NT2/D1 (cell line): ENCODE results near the gene HSPA4.

Source experiments
- DNase-seq: peaks from one replicate; pipeline ENCODE4 v3.0.0-alpha.2; 2011; ENCODE audit warnings: low read depth, low spot score
- H3K27me3 ChIP-seq: 2 replicates; pipeline ENCODE4 v1.6.0; 2011; ENCODE audit warnings: mild to moderate bottlenecking; ENCODE audit not compliant: insufficient read length, insufficient read depth
- H3K36me3 ChIP-seq: 2 replicates; pipeline ENCODE4 v1.6.1; 2011; ENCODE audit warnings: mild to moderate bottlenecking, low read length, mixed read lengths; ENCODE audit not compliant: insufficient read depth, insufficient read length
- H3K4me1 ChIP-seq: 2 replicates; pipeline ENCODE4 v1.5.1; 2011; ENCODE audit not compliant: insufficient read depth, insufficient read length
- H3K4me3 ChIP-seq: 2 replicates; pipeline ENCODE4 v1.5.1; 2011; ENCODE audit warnings: low read depth; ENCODE audit not compliant: insufficient read length
- H3K9ac ChIP-seq: 2 replicates; pipeline ENCODE4 v1.6.0; 2011; ENCODE audit warnings: low read depth; ENCODE audit not compliant: insufficient read length
- H3K9me3 ChIP-seq: 2 replicates; pipeline ENCODE4 v1.5.1; 2011; ENCODE audit warnings: mild to moderate bottlenecking, low read length; ENCODE audit not compliant: insufficient read depth
- SUZ12 ChIP-seq: IDR thresholded peaks from 2 replicates; pipeline ENCODE4 v1.6.1; 2011; ENCODE audit not compliant: insufficient read length, insufficient read depth; ENCODE audit errors: extremely low read depth
- YY1 ChIP-seq: IDR thresholded peaks from 2 replicates; pipeline ENCODE4 v1.6.1; 2011; ENCODE audit not compliant: insufficient read length, insufficient read depth
- ZNF274 ChIP-seq: IDR thresholded peaks from 2 replicates; pipeline ENCODE4 v1.6.1; 2011; ENCODE audit warnings: mild to moderate bottlenecking, low read depth, low read length

The HSPA4 gene

GRCh38 chr5:133052317-133053175 is 733 bp downstream of the HSPA4 start:
- Histone ChIP-seq H3K27me3 (no peaks in the 10 kb centered on the region), H3K9me3 (no peaks in the 10 kb centered on the region), H3K9ac (peak overlapping the region; percentile 99), H3K36me3 (peaks cover 6% of the 10 kb centered on the region), H3K4me1 (peaks cover 2% of the 10 kb centered on the region), H3K4me3 (peak overlapping the region; percentile 97)
- DNase-seq, result no peak
- TF ChIP-seq ZNF274, result no peak
- no peak for TF ChIP-seq YY1
- no peak for TF ChIP-seq SUZ12

- TF ChIP-seq SUZ12 (no peak), ZNF274 (no peak)
- Histone ChIP-seq H3K36me3 (peaks cover 6% of the 10 kb centered on the region), H3K9ac (peak overlapping the region; percentile 61), H3K9me3 (no peaks in the 10 kb centered on the region), H3K4me3 (peak overlapping the region; percentile 97), H3K4me1 (peaks cover 2% of the 10 kb centered on the region), H3K27me3 (no peaks in the 10 kb centered on the region)
- DNase-seq, result no peak
Measured at GRCh38 chr5:133053448-133053847, 1.6 kb downstream of the HSPA4 start.

GRCh38 chr5:133054697-133055471 is 3.1 kb downstream of the HSPA4 start:
- no peaks in the 10 kb centered on the region for H3K27me3 ChIP-seq
- H3K4me1 ChIP-seq, result no peaks in the 10 kb centered on the region
- H3K36me3 ChIP-seq, result peaks cover 6% of the 10 kb centered on the region
- H3K9ac ChIP-seq, result no peak overlapping the region
- H3K4me3 ChIP-seq, result no peak overlapping the region
- no peaks in the 10 kb centered on the region for H3K9me3 ChIP-seq
- TF ChIP-seq ZNF274, result no peak
- no peak for TF ChIP-seq YY1
- TF ChIP-seq SUZ12, result no peak
- DNase-seq, result no peak

- Histone ChIP-seq H3K9me3 (no peaks in the 10 kb centered on the region), H3K9ac (no peak overlapping the region), H3K36me3 (peaks cover 6% of the 10 kb centered on the region), H3K4me3 (no peak overlapping the region), H3K27me3 (no peaks in the 10 kb centered on the region), H3K4me1 (no peaks in the 10 kb centered on the region)
- TF ChIP-seq SUZ12 (no peak), YY1 (no peak), ZNF274 (no peak)
- DNase-seq, result no peak
Measured at GRCh38 chr5:133056891-133057290, 5.1 kb downstream of the HSPA4 start.

- DNase-seq, result no peak
- Histone ChIP-seq H3K36me3 (peaks cover 4% of the 10 kb centered on the region), H3K9ac (no peak overlapping the region), H3K4me3 (no peak overlapping the region), H3K27me3 (no peaks in the 10 kb centered on the region), H3K4me1 (no peaks in the 10 kb centered on the region), H3K9me3 (no peaks in the 10 kb centered on the region)
- no peak for TF ChIP-seq SUZ12
- no peak for TF ChIP-seq ZNF274
- TF ChIP-seq YY1, result no peak
Measured at GRCh38 chr5:133059621-133060020, 7.8 kb downstream of the HSPA4 start.

- no peak for DNase-seq
- H3K36me3 ChIP-seq, result peaks cover 27% of the 10 kb centered on the region
- TF ChIP-seq SUZ12, result no peak
- no peak for TF ChIP-seq ZNF274
- TF ChIP-seq YY1, result no peak
Measured at GRCh38 chr5:133062276-133062675, 10.5 kb downstream of the HSPA4 start.

GRCh38 chr5:133063965-133064364 is 12.2 kb downstream of the HSPA4 start:
- Histone ChIP-seq H3K36me3 (peaks cover 44% of the 10 kb centered on the region), H3K4me3 (no peak overlapping the region), H3K9ac (no peak overlapping the region), H3K27me3 (no peaks in the 10 kb centered on the region), H3K9me3 (no peaks in the 10 kb centered on the region), H3K4me1 (no peaks in the 10 kb centered on the region)
- no peak for DNase-seq
- no peak for TF ChIP-seq SUZ12
- TF ChIP-seq ZNF274, result no peak
- no peak for TF ChIP-seq YY1

More at GRCh38 chr5:133062276-133062675, 10.5 kb downstream of the HSPA4 start:
- Histone ChIP-seq H3K9me3 (no peaks in the 10 kb centered on the region), H3K4me3 (no peak overlapping the region), H3K9ac (no peak overlapping the region), H3K4me1 (no peaks in the 10 kb centered on the region), H3K27me3 (no peaks in the 10 kb centered on the region)
